ENCODE data around the gene S1PR5. TPM values are rescaled to one million over a fixed set of nuclear protein-coding genes. Genes with fewer than 3 reads are reported as not detected.

The S1PR5 gene
- total and polyA plus RNA-seq, 2 experiments from 2014 or later = 4.6 to 8.0 TPM

- no peaks in the 10 kb centered on the region for H3K9me2 ChIP-seq (ENCODE audit: insufficient read depth)
- H3K36me3 ChIP-seq (ENCODE audit: insufficient read depth) = 0 out of 2 replicates have a peak, but pooled peaks cover 4% of the 10 kb centered on the region
- TF ChIP-seq REST (IDR thresholded peaks at IDR 0.05; ENCODE audit: unreplicated experiment) (peak; percentile 23), STAT1 (IDR thresholded peaks at IDR 0.05; ENCODE audit: unreplicated experiment) (no peak), ZNF462 (CRISPR knock-in tag; IDR thresholded peaks at IDR 0.05) (no peak), ZNF114 (CRISPR knock-in tag; IDR thresholded peaks at IDR 0.05) (no peak), EZH2phosphoT487 (IDR thresholded peaks at IDR 0.05; ENCODE audit: unreplicated experiment) (no peak), JUNB (IDR thresholded peaks at IDR 0.05; ENCODE audit: unreplicated experiment) (no peak), ZNF331 (CRISPR knock-in tag; IDR thresholded peaks at IDR 0.05; ENCODE audit: low read depth) (no peak), POLR2AphosphoS5 (IDR thresholded peaks at IDR 0.05; ENCODE audit: low read depth) (peak; percentile 94), CREB1 (CRISPR knock-in tag; IDR thresholded peaks at IDR 0.05; ENCODE audit: low read depth) (no peak), ETS1 (IDR thresholded peaks at IDR 0.05) (no peak), NANOG (IDR thresholded peaks at IDR 0.05; ENCODE audit: borderline replicate concordance) (no peak), EZH2 (IDR thresholded peaks at IDR 0.05; ENCODE audit: low read depth, unreplicated experiment) (no peak), CTCF (conservative IDR thresholded peaks at IDR 0.05; ENCODE audit: low read depth in 2 of 2) (peak; percentile 2 to 18; a peak in 1 of 4 replicates)
- H3K4me1 ChIP-seq (ENCODE audit: insufficient read depth) = peaks cover 23% of the 10 kb centered on the region
- H3K27ac ChIP-seq (ENCODE audit: low read depth) = peak within 1 kb of the TSS; percentile 87
- Mint-ChIP-seq H3K4me1 (peaks cover 31% of the 10 kb centered on the region), H3K36me3 (ENCODE audit: low read depth) (peaks cover 38% of the 10 kb centered on the region), H3K9me3 (peaks cover 2% of the 10 kb centered on the region; the same call in 2 of the 3 replicates), H3K4me3 (peak within 1 kb of the TSS; percentile 94), H3K27me3 (ENCODE audit: insufficient read depth, low read depth, poor library complexity) (peaks cover 30% of the 10 kb centered on the region), H3K27ac (peak within 1 kb of the TSS; percentile 94)
- H3F3A ChIP-seq (replicated peaks; ENCODE audit: low read depth) = peaks cover 29% of the 10 kb centered on the region
- H3K4me2 ChIP-seq = peak within 1 kb of the TSS; percentile 94
- DNase-seq (ENCODE audit: low spot score) = peak; percentile 98
- peak within 1 kb of the TSS; percentile 91 for H2AFZ ChIP-seq
- no peaks in the 10 kb centered on the region for H3K27me3 ChIP-seq (ENCODE audit: insufficient read depth)
- H4K20me1 ChIP-seq (replicated peaks; ENCODE audit: insufficient read depth) = peaks cover 5% of the 10 kb centered on the region
- ATAC-seq = peak; percentile 56
- H3K79me2 ChIP-seq (replicated peaks; ENCODE audit: insufficient read depth) = peaks cover 12% of the 10 kb centered on the region
- peak within 1 kb of the TSS; percentile 92 for H3K4me3 ChIP-seq
These were observed 48.5 kb upstream of the S1PR5 start, which contains the start of gene KRI1 for GRCh38 chr19:10565567-10566407. Gene KRI1, minus strand, starts transcription at chr19:10566010. Its CDS starts 11 bp downstream, at chr19:10565999.
